Stimulated activated CD8-positive, alpha-beta memory T cell treated with anti-CD3 and anti-CD28 coated beads, Interleukin-15, amount 100 ng/mL, for 48 hours (primary cell): Measurements from ENCODE around the gene BMP7.
"Not testable (repeated sequence)": the region's sequence is repeated elsewhere in the genome, so short reads cannot be mapped to it uniquely, and the experiment has no call there.

Experiments used
- DNase-seq, 2 donors: peaks; one replicate each; pipeline ENCODE4 v3.0.0-alpha.2; 2020; ENCODE audit warnings: low read depth in 2 of 2

The BMP7 gene

DNA sequence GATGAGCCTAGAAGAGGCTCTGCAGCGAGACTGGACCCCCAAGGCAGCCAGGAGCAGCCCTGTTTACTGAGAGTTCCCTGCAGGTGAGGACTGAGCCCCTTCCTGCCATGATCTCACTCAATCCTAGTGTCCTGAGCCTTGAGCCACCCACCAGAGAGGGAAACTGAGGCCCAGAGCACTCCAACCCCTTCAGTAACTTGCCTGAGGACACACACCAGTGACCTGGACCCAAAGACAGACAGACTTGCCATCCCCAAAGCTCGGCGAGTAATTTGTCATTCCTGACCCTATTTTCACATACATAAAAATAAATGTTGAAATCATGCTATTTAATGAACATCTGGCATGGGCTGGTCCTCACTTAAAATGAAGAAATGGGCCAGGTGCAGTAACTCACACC, 16.7 kb downstream of the BMP7 start:
- DNase-seq, result no peak

DNA sequence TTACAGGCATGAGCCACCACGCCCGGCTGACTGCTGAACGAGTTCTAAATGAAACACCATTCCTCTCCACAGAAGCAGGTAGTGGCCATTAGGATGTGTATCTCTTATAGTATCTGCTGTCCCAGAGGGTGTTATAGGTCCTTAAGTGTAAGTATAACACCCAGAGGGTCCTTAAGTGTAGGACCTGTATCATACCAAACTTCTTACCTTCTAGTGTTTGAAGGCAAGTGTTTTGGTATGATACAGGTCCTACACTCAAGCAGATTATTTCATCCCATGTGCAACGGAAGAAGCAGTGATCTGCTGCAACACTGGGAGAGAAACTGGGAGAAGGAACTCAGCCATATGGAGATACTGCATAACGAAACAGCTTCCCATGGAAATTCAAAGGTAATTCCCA, 17.4 kb downstream of the BMP7 start:
- DNase-seq, result no peak

DNA sequence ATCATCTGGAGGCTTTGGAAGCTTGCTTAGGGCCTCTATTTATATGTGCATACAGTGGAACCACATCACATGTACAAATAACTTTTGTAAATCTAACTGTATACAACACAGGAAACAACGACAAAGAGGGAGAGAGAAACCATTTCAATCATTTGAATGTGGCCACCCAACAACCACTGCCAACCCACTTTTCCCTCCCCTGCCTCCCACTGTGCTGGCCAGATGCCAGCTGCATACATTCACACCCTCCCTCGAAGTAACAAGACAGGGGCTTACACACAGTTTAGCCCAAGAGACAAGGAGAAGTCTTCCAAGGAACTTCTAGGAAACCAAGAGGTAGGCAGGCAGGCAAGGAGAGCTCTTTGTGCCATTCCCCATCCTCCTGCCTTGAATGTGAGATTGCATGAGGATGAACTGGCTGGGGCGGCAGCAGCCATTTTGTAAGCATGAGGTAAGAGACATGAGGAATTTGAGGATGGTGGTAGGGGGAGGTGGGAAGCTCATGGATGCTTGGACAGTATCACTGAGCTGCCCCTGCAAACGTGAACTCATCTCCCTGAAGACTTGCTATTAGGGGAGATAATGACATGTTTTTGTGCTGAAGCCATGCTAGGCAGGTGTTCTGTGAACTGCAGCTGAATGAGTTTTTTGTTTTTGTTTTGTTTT, 18.2 kb downstream of the BMP7 start:
- DNase-seq, result no peak

DNA sequence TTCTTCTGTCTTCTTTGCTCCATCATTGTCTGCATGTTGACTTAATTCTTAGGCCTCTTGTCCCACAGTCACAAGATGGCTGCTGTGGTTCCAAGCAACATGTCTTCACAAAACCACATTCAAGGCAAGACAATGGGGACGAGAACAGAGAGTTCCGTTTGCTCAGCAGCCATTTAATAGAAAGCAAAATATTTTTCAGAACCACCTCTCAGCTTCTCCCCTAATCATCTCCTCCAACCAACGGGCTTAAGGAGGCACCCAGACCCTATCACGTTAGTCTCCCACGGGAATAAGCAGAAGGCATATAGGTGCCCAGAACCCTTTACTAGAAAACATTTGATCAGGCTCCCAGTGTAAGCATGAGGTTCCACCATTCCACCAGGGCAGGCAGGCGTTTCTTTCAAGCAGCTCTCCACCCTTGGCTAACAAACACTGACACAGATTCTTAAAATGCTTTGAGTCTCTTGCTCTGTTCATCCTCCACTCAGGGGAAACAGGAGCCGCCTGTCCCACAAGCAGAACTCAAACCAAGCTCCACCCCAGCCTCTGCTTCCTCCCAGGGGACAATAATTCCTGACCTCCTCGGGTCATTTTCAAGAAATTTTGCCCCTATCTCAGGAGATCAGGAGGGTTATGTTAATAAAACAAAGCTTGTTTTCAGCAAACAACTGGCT, 19.0 kb downstream of the BMP7 start:
- DNase-seq, result no peak

DNA sequence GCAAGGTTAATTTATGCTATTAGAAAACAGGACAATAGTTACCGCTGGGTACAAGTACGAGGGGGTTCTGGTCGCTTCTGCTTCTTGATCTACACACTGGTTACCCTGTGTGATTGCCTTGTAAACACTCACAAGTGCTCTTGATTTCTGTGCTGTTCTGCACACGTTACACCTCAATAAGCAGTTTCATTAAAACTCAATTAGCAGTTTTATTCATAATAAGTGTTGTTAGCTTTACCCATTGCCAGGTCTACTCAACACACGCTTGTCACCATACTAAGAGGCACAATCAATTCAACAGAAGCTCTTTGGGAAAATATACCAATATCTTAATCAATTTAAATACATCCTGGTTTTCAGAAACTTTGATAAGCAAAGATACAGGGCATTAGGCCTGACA, 20.4 kb downstream of the BMP7 start:
- DNase-seq, result no peak

DNA sequence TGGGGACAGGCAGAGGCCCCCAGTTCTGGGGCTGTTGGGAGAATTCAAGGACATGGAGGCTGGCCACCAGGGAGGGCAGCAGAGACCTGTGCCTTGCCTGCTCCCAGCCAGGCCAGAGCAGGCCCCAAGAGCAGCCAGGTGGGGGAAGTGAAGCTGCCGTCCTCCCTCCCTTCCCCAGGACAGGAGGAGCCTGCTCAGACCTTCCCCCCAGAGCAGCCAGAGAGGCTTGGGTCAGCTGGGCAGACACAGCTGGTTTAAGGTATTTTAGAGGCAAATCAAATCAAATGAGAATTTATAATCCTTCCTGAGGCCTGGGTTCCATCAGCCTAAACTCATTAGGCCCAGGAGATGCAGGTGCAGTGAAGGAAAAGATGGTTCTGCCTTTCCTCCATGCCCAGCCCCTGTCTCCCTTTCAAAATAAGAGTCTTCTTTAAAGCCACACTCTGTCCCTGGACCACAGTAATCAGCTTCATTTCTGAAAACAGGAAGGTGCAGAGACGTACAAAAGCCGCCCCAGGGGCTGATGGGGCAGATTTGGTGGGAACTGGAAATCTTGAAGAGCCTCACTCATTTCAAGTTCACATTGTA, 21.7 kb downstream of the BMP7 start:
- DNase-seq, result no peak

DNA sequence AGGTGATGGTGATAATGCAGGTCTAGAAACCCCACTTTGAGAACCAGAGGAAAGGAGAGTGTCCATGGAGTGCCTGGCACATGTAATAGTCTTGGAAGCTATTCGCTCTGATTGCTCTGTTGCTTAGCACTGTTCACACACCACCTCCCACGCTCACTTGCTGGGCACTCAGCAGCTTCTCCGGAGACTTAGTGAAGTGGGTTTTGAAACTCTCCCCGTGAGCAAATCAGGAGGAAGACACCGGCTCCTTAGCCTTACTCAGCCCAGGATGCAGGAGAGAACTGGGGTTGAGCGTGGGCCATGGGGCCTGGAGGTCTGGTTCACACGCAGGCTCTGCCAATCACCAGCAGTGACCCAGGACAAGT, 22.2 kb downstream of the BMP7 start:
- no peak for DNase-seq

DNA sequence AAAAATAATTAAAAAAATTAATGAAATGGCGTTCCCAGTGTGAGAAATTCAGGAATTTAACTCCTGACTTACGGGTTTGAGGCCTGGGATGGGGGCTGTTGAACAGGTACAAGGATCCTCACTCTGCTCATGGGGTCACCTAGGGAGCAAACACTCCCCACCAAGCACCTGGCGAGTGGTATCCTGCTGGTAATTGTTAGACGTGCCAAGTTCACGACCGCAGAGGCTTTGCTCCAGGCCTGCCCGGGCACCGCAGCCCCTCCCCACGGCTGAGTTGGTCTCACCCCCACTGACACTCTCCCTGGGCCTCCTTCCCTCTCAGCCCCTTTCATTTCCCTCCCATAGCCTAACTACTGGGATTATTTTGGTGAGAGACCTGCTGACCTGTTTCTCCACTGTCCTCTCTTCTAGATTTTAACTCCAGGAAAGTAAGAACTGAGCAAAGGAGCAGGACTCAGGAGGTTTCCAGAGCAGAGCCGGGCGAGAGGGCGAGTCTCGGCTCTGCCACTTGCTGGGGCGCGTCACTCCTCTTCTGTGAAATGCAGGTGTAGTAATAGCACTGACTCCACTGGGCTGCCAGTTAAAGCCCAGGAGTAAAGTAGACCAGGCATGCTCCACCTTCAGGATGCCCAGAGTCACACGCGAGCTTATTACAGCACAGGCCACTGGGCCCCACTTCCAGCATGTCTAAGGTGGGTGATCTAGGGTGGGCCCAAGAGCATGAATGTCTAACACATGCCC, 22.8 kb downstream of the BMP7 start:
- no peak for DNase-seq

DNA sequence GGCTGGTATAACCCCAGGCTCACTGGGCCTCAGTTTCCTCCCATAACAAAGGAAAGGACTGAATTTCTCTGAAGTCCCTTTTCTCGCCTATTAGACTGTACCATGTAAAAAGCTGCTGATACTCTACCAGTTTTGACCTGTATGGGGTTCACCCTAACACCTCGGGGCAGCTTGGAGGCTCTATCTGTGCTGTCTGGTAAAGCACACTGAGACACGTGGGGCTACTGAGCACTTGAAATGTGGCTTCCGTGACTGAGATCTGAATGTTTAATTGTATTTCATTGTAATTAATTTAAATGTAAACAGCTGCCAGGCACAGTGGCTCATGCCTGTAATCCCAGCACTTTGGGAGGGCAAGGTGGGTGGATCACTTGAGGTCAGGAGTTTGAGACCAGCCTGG, 24.0 kb downstream of the BMP7 start:
- no peak for DNase-seq

DNA sequence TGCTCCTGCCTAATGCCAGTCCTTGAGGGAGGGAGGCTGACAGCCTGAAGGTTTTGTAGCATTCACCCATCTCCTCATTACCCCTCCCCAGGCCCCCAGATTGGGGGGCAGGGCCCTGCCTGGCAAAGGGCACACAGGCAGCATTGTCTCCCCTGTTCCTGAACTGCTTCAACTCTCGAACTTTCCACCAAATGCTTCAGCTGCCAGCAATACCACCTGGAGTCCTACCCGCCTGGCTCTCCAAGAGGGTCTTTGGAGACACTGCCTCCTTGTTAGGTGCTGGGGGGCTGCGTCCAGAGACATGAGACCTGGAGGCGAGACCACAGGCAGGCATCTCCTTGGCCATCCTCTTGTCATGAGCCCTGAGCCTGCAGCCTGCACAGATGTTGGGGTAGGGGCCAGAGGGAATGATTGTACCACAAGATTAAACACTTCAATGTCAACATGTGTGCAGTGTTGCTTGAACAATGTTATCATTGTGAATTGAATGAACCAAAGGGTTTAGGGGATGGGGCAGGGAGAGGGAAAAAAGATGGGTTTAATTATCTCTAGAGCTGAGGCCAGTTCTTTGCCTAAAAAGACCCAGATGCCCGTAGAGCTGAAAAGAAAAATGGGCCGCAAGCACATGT, 25.0 kb downstream of the BMP7 start:
- no peak for DNase-seq

DNA sequence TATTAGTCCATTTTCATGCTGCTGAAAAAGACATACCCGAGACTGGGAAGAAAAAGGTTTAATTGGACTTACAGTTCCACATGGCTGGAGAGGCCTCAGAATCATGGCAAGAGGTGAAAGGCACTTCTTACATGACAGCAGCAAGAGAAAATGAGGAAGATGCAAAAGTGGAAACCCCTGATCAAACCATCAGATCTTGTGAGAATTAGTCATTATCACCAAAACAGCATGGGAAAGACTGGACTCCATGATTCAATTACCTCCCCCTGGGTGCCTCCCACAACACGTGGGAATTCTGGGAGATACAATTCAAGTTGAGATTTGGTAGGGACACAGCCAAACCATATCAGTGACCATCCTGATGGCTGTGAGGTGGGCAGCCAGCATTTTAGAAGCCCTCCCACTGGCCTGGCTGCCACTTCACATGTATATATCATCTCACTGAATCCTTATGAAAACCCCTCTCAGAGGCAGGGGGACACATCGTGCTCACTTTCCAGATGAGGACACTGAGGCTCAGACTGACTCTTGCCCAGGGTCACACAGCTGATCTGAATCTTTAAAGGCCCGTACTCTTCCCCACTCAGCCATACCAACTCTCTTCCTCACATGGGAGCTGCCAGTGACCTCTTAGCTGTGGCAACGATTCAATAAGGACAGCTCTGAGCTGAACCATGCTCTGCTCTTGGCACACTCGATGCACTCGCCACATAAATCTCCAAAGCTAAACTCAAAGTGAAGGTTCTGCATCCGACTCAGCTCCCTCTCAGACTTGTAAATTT, 25.7 kb downstream of the BMP7 start:
- no peak for DNase-seq

DNA sequence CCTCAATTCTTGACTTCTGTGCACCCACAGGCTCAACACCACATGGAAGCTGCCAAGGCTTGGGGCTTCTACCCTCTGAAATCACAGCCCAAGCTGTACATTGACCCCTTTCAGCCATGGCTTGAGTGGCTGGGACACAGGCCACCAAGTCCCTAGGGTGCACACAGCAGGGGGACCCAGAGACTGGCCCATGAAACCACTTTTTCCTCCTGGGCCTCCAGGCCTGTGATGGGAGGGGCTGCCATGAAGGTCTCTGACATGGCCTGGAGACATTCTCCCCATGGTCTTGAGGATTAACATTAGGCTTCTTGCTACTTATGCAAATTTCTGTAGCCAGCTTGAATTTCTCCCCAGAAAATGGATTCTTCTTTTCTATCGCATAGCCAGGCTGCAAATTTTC, 26.7 kb downstream of the BMP7 start:
- DNase-seq, result not testable (repeated sequence)

DNA sequence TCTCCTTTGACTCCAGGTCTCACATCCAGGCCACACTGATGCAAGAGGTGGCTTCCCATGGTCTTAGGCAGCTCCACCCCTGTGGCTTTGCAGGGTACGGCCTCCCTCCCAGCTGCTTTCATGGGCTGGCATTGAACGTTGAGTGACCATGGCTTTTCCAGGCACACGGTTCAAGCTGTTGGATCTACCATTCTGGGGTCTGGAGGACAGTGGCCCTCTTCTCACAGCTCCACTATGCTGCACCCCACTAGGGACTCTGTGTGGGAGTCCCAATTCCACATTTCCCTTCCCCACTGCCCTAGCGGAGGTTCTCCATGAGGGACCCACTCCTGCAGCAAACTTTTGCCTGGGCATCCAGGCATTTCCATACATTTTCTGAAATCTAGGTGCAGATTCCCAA, 27.1 kb downstream of the BMP7 start:
- DNase-seq, result not testable (repeated sequence)

DNA sequence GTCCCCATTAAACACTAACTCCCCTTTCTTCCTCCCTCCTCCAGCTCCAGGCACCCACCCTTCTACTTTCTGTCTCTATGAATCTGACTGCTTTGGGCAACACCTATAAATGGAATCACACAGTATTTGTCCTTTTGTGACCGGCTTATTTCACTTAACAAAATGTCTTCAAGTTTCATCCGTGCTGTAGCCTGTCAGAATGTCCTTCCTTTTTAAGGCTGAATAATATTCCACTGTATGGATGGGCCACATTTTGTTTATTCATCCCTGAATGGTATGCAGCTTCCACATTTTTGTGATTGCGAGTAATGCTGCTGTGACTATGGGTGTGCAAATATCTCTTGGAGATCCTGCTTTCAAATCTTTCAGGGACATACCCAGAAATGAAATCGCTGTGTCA, 28.4 kb downstream of the BMP7 start:
- no peak for DNase-seq

DNA sequence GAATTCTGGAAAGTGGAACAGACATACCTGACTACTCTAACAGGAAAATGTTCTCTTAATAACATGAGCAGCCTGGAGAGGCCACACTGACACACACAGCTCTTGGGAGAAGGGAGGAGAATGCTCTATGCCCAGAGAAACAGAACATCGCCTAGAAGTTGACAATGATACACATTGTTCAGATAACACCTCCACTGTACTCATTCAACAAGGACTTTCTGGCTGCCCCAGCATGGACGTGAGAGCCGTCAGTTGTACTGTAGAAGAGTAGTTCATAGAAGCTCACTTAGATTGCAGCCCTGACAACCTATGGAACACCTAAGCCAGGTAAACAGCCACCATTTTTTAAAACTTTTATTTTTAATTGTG, 28.9 kb downstream of the BMP7 start:
- no peak for DNase-seq

DNA sequence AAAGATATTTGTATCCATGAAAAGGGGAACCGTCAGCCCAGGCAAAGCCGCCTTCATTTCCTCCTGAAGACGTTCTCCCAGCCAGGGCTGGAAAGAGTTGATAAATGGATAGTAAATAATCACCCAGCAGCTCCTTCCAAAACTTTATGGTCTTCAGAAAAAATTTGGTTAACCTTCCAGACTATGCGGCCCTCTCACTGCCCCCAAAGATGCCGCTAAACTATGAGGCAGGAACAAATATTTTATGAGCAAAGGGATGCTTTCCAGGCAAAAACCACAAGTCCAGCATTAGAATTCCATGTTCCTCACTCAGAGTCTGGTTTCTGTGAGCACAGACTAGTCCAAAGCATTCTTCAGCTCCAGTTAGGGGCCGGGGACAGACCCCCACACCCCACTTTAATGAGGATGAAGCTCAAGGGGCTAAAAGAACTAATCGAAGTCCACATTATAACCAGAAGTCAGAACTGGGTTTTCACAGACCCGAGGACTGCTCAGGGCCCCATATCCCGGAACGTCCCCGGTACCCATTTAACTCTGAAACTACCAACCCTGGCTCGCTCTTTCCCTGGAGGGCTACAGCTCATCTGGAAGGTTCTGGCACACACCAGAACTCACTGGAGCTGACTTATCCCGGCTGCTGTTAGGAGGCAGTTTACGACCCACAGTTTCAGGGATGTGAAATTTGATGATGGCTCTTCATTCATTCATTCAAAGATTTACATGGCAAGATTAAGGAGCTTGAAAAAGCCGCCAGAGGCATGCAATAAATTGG, 29.4 kb downstream of the BMP7 start:
- DNase-seq, result no peak

DNA sequence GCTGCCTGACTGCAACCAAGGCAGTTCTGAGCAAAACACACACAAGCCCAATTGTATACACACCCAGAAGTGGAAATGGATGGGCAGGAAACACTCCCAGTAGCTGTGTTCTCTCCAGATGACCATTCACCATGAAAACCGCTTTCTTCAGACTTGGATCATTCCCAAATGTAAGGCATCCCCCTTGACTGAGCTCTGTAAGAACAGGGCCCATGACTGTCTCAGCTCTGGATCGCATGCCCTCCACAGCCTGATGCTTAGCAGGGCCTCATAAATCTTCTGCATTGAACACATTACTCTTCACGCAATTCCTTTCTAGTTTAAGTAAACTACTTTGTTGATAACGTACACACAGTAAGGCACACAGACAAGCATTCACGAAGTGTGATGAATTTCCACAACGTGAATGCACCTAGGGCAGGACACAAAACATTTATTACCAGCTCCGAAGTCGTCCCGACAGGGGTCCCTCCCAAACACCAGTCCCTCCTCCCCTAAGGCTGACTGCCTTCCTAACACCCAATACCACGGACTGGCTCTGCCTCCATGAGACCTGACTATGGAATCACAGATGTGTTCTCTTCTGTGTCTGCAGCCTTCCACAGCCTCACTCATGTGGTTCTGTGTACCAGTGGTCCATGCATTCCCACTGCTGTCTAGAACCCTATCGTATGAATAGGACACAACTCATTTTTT, 31.7 kb downstream of the BMP7 start:
- no peak for DNase-seq

DNA sequence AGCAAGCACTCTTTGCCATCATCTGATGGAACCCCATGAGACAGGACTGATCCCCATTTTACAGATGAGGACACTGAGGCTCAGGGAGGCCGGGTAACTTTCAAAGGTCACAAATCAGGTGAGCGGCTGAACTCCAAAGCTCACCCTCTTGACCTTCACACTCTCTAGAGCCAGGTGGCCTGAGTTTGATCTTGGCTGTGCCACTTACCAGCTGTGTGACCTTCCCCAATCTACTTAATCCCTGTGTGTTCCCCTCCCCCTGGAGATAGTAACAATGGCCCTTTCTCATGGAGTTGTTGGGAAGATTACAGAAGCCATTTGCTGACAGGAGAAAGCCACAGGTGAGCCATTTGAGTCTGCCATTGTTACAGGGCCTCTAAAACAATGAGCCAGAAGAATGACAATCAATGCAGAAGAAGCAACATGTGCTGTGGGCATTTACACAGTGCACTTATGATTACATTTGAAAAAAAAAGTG, 34.5 kb downstream of the BMP7 start:
- DNase-seq, result no peak

DNA sequence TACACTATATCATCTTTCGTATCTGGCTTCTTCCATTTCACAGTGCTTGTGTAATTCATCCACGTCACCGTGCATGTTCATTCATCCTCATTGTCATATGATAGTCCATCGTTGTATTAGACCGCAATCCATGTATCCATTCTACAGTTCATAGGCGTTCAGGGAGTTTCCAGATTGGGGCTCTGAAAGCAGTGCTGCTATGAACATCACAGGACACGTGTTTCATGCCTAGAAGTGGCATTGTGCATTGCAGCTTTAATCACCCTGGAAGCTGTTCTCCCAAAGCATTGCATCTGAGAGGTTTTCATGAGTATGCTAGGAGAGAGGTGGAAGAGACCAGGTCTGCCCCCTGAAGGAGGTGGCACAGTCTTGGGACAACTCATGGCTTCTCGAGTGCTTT, 35.3 kb downstream of the BMP7 start:
- no peak for DNase-seq

DNA sequence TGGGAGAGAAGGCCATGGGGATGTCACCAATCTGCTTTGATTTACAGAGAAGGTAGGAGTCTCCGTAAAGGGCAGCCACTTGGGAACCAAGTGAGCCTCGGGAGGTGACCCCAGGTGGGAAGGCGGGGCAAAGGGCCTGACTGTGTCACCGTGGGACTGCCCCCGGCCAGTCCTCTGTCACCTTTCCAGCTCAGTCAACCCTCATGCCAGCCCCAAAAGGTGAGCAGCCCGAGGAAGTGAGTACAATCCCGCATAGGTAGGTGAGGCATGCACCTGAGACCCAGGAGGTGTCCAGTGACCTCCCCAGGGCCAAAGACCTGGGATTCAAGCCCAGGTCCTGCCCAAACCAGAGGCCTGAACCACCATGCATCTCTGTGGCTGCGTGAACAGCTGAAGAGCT, 36.2 kb downstream of the BMP7 start:
- DNase-seq, result no peak
